H9 (cell line): ENCODE results near the gene JAK2. TPM values are rescaled to one million over a fixed set of nuclear protein-coding genes. Genes with fewer than 3 reads are reported as not detected.

Experiments used
- DNase-seq: peaks from one replicate; pipeline ENCODE4 v3.0.0-alpha.2; 2017
- H2AFZ ChIP-seq: one replicate; pipeline ENCODE4 v1.6.1; 2013; ENCODE audit warnings: mild to moderate bottlenecking, low read length, control low read depth, moderate library complexity
- H2AK5ac ChIP-seq: 2 replicates; pipeline ENCODE4 v1.6.1; 2013; ENCODE audit warnings: low read length, control low read depth, mixed read lengths; ENCODE audit not compliant: insufficient read length
- H2BK120ac ChIP-seq: one replicate; pipeline ENCODE4 v1.6.1; 2013; ENCODE audit warnings: low read depth, mild to moderate bottlenecking, low read length, control low read depth, inconsistent platforms; ENCODE audit not compliant: poor library complexity, severe bottlenecking
- H2BK12ac ChIP-seq: 2 replicates; pipeline ENCODE4 v1.6.1; 2013; ENCODE audit warnings: low read length, control low read depth, mixed read lengths, low read depth; ENCODE audit not compliant: insufficient read length
- H2BK15ac ChIP-seq: 2 replicates; pipeline ENCODE4 v1.6.1; 2013; ENCODE audit warnings: low read depth, low read length, control low read depth
- H2BK20ac ChIP-seq: one replicate; pipeline ENCODE4 v1.6.1; 2013; ENCODE audit warnings: low read depth, mild to moderate bottlenecking, low read length, control low read depth, inconsistent platforms; ENCODE audit not compliant: poor library complexity, severe bottlenecking
- H2BK5ac ChIP-seq: 2 replicates; pipeline ENCODE4 v1.6.1; 2013; ENCODE audit warnings: low read length, control low read depth, mixed read lengths; ENCODE audit not compliant: insufficient read length
- H3K14ac ChIP-seq: 2 replicates; pipeline ENCODE4 v1.6.1; 2013; ENCODE audit warnings: low read length, control low read depth; ENCODE audit not compliant: insufficient read depth
- H3K18ac ChIP-seq: 2 replicates; pipeline ENCODE4 v1.6.1; 2013; ENCODE audit warnings: low read depth, mild to moderate bottlenecking, mixed read lengths, low read length, control low read depth; ENCODE audit not compliant: insufficient read length
- H3K23ac ChIP-seq: 2 replicates; pipeline ENCODE4 v1.6.1; 2013; ENCODE audit warnings: low read length, control low read depth, mixed read lengths, low read depth; ENCODE audit not compliant: insufficient read length
- H3K23me2 ChIP-seq: 2 replicates; pipeline ENCODE4 v1.6.1; 2013; ENCODE audit warnings: low read depth, mild to moderate bottlenecking, mixed read lengths, low read length, control low read depth; ENCODE audit not compliant: insufficient read length, poor library complexity, severe bottlenecking
- H3K27ac ChIP-seq: 2 replicates; pipeline ENCODE4 v1.5.1; 2013; ENCODE audit warnings: low read length, control low read depth, mixed read lengths, low read depth; ENCODE audit not compliant: insufficient read length
- H3K27me3 ChIP-seq: 2 replicates; pipeline ENCODE4 v1.6.1; 2013; ENCODE audit warnings: low read length, control low read depth, inconsistent platforms; ENCODE audit not compliant: insufficient read depth
- H3K4ac ChIP-seq: 2 replicates; pipeline ENCODE4 v1.6.1; 2013; ENCODE audit warnings: low read depth, mild to moderate bottlenecking, control low read depth, inconsistent platforms, low read length, moderate library complexity
- H3K4me1 ChIP-seq: 2 replicates; pipeline ENCODE4 v1.6.1; 2013; ENCODE audit warnings: low read length, control low read depth, inconsistent platforms; ENCODE audit not compliant: insufficient read depth
- H3K4me2 ChIP-seq: 2 replicates; pipeline ENCODE4 v1.6.1; 2013; ENCODE audit warnings: low read length, control low read depth, mixed read lengths; ENCODE audit not compliant: insufficient read length, insufficient read depth
- H3K56ac ChIP-seq: 2 replicates; pipeline ENCODE4 v1.6.1; 2013; ENCODE audit warnings: low read depth, mild to moderate bottlenecking, mixed read lengths, low read length, control low read depth; ENCODE audit not compliant: insufficient read length
- H3K79me1 ChIP-seq: 2 replicates; pipeline ENCODE4 v1.6.1; 2013; ENCODE audit warnings: low read depth, mild to moderate bottlenecking, moderate library complexity, low read length, control low read depth, inconsistent platforms; ENCODE audit not compliant: insufficient read depth, poor library complexity, severe bottlenecking
- H3K79me2 ChIP-seq: 2 replicates; pipeline ENCODE4 v1.6.1; 2013; ENCODE audit warnings: low read length, control low read depth, inconsistent platforms; ENCODE audit not compliant: insufficient read depth
- H3K9ac ChIP-seq: 2 replicates; pipeline ENCODE4 v1.6.1; 2013; ENCODE audit warnings: low read length, control low read depth, mixed read lengths; ENCODE audit not compliant: insufficient read length; ENCODE audit errors: extremely low read depth
- H3K9me3 ChIP-seq: one replicate; pipeline ENCODE4 v1.6.1; 2013; ENCODE audit warnings: low read depth, low read length, inconsistent platforms; ENCODE audit not compliant: control insufficient read depth
- H3T11ph ChIP-seq: one replicate; pipeline ENCODE4 v1.6.1; 2013; ENCODE audit warnings: mild to moderate bottlenecking, low read length, control low read depth, inconsistent platforms
- H4K20me1 ChIP-seq: one replicate; pipeline ENCODE4 v1.6.1; 2013; ENCODE audit not compliant: control insufficient read depth, insufficient read length, insufficient read depth
- H4K5ac ChIP-seq: 2 replicates; pipeline ENCODE4 v1.6.1; 2013; ENCODE audit warnings: low read depth, mild to moderate bottlenecking, mixed read lengths, low read length, control low read depth; ENCODE audit not compliant: insufficient read length
- H4K8ac ChIP-seq: replicated peaks from 2 replicates; pipeline ENCODE4 v1.6.1; 2013; ENCODE audit warnings: low read length, control low read depth, mixed read lengths, low read depth; ENCODE audit not compliant: insufficient read length
- H4K91ac ChIP-seq: 2 replicates; pipeline ENCODE4 v1.6.1; 2013; ENCODE audit warnings: low read depth, mild to moderate bottlenecking, moderate library complexity, mixed read lengths, low read length, control low read depth; ENCODE audit not compliant: insufficient read length
- H3K27ac Mint-ChIP-seq, 3 experiments: 2 replicates in 2 of 3; 3 replicates in 1 of 3; pipeline ENCODE4 v1.8.0; 2020 to 2021; ENCODE audit warnings: mixed read lengths in 3 of 3, mild to moderate bottlenecking in 1 of 3, moderate library complexity in 1 of 3
- H3K27me3 Mint-ChIP-seq: 2 replicates; pipeline ENCODE4 v1.8.0; 2021; ENCODE audit warnings: low read depth, mild to moderate bottlenecking, moderate library complexity, mixed read lengths
- H3K36me3 Mint-ChIP-seq, 3 experiments: 2 replicates in 2 of 3; 3 replicates in 1 of 3; pipeline ENCODE4 v1.8.0; 2020 to 2021; ENCODE audit warnings: low read depth in 3 of 3, mixed read lengths in 3 of 3; ENCODE audit not compliant: insufficient read depth in 1 of 3
- H3K4me1 Mint-ChIP-seq, 2 experiments: 2 replicates each; pipeline ENCODE4 v1.8.0; 2020; ENCODE audit warnings: mixed read lengths in 2 of 2
- H3K4me3 Mint-ChIP-seq, 2 experiments: 2 replicates in 1 of 2; 3 replicates in 1 of 2; pipeline ENCODE4 v1.8.0; 2020 to 2021; ENCODE audit warnings: mild to moderate bottlenecking in 2 of 2, mixed read lengths in 2 of 2, moderate library complexity in 1 of 2
- H3K9me3 Mint-ChIP-seq, 2 experiments: 2 replicates in 1 of 2; 3 replicates in 1 of 2; pipeline ENCODE4 v1.8.0; 2020; ENCODE audit warnings: mild to moderate bottlenecking in 2 of 2, mixed read lengths in 2 of 2, moderate library complexity in 1 of 2
- WGBS: extraction: QIAGEN DNeasy Blood & Tissue Kit; methylation state at CpG from one replicate; pipeline ENCODE4 v1.1.7; 2013; ENCODE audit warnings: missing lambda C conversion rate, low lambda C conversion rate, mixed read lengths; ENCODE audit not compliant: insufficient read length; ENCODE audit errors: extremely low coverage; 5-methylcytosine and 5-hydroxymethylcytosine counted together
- total RNA-seq: library from RNA; stranded (reverse); gene quantifications from 2 replicates; pipeline ENCODE4 v1.2.1, GENCODE V29; 2021
- TF ChIP-seq, protein P1 (sequence below): fragments of 200-600 bp; sonication (generic); conservative IDR thresholded peaks from 3 replicates; pipeline ENCODE4 v1.8.0; 2021; ENCODE audit warnings: antibody characterized with exemption, mild to moderate bottlenecking

JAK2 gene
- total RNA-seq, 1 experiment from 2014 or later = 3.4 TPM

DNA sequence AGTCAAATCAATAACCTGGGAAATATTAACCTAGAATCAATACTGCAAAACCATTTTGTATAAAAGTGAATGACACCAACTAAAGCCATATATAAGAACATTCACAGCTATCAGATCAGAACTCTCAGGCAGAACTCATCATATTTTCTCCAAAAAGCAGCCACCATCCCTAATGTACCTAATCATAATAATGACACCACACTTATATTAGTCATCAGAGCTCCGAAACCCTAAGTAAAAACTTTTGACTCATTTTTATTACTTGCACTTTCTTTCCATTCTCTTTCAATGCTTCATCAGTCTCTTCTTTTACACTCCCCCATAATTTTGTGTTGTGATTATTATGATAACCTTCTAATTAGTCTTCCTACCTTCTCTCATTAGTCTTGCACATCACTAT is 155.1 kb downstream of the JAK2 start:
- no peak overlapping the region for H3K14ac ChIP-seq
- no peak overlapping the region for H2AFZ ChIP-seq
- H2BK20ac ChIP-seq = no peak overlapping the region
- no peaks in the 10 kb centered on the region for H3K27me3 ChIP-seq
- no peak overlapping the region for H2BK15ac ChIP-seq
- no peak for DNase-seq
- H3K27ac Mint-ChIP-seq = no peak overlapping the region
- H3K4me3 Mint-ChIP-seq = no peak overlapping the region
- H3K4ac ChIP-seq = no peak overlapping the region
- H3K36me3 Mint-ChIP-seq = peaks cover 5 to 19% (median 16%) of the 10 kb centered on the region in 3 experiments; a peak in 6 of 7 replicates
- no peak overlapping the region for H4K5ac ChIP-seq
- no peak overlapping the region for H3K56ac ChIP-seq
- H3K9ac ChIP-seq = no peak overlapping the region
- H2BK120ac ChIP-seq = no peak overlapping the region
- H4K8ac ChIP-seq = no peak overlapping the region
- no peak overlapping the region for H2AK5ac ChIP-seq
- H3K27me3 Mint-ChIP-seq = peaks cover 6% of the 10 kb centered on the region; the same call in 1 of the 2 replicates
- H2BK5ac ChIP-seq = no peak overlapping the region
- TF ChIP-seq, protein P1, sequence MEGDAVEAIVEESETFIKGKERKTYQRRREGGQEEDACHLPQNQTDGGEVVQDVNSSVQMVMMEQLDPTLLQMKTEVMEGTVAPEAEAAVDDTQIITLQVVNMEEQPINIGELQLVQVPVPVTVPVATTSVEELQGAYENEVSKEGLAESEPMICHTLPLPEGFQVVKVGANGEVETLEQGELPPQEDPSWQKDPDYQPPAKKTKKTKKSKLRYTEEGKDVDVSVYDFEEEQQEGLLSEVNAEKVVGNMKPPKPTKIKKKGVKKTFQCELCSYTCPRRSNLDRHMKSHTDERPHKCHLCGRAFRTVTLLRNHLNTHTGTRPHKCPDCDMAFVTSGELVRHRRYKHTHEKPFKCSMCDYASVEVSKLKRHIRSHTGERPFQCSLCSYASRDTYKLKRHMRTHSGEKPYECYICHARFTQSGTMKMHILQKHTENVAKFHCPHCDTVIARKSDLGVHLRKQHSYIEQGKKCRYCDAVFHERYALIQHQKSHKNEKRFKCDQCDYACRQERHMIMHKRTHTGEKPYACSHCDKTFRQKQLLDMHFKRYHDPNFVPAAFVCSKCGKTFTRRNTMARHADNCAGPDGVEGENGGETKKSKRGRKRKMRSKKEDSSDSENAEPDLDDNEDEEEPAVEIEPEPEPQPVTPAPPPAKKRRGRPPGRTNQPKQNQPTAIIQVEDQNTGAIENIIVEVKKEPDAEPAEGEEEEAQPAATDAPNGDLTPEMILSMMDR = no peak
- H4K20me1 ChIP-seq = no peaks in the 10 kb centered on the region
- no peak overlapping the region for H3K18ac ChIP-seq
- no peak overlapping the region for H3K23ac ChIP-seq
- H3K9me3 Mint-ChIP-seq = peaks cover 15 to 27% of the 10 kb centered on the region in 2 experiments
- no peaks in the 10 kb centered on the region for H3K79me1 ChIP-seq
- no peaks in the 10 kb centered on the region for H3K79me2 ChIP-seq
- H3K27ac ChIP-seq = no peak overlapping the region
- no peaks in the 10 kb centered on the region for H3K23me2 ChIP-seq
- no peak overlapping the region for H3T11ph ChIP-seq
- no peak overlapping the region for H2BK12ac ChIP-seq
- no peak overlapping the region for H4K91ac ChIP-seq
- no peaks in the 10 kb centered on the region for H3K9me3 ChIP-seq
- no peak overlapping the region for H3K4me2 ChIP-seq
- no peaks in the 10 kb centered on the region for H3K4me1 ChIP-seq
- H3K4me1 Mint-ChIP-seq = peaks cover 2 to 7% of the 10 kb centered on the region in 2 experiments; a peak in 2 of 4 replicates
- WGBS = no CpG with 5 or more reads among the region's 1 CpG
